ENCODE data around the gene OGG1.
A peak's percentile ranks its signal among the peaks of the same experiment; 100 is the strongest.

The OGG1 gene

DNA sequence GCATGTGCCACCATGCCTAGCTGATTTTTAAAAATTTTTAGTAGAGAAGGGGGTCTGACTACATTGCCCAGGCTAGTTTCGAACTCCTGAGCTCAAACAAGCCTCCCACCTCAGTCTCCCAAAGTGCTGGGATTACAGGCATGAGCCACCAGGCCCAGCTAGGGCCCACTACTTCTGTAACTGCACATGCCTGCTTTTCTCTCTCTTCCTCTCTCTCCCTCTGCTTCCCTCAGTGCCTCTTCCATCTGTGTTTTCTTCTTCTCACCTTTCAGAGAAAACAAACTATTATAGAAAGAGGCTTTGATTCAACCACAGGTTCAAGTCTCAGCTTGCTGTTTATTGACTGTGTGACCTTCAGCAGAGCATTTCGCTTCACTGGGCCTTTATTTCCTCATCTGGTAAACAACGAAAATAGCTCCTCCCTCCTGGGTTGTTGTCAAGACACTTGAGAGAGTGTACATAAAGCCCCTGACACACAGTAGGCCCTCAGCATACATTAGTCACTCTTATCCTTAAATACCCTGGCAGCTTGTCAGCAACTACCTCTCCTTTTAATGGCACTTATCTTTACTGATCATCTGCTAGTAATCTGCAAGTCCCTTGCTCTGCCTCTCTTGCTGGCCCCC lies 32.3 kb downstream of the OGG1 start:
- H3K4me3 ChIP-seq (ENCODE audit: low read length) = no peak overlapping the region
- peak; percentile 72 for DNase-seq (ENCODE audit: low read depth)

DNA sequence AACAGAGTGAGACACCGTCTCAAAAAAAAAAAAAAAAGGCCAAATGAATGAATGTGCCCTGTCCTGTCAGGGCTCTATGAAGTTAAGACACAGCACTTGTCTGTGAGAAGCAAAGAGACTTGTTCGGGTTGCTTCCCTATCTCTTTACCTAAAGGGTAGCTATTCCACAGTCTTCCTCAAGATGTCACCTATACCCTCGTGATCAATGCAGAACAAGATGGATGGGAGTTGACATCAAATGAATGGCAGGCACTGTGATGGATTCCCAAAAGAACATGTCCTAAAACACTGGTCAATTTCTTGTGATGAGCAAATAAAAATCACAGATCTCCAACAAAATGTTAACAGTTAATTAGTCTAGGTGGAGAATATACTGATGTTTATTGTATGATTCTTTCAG lies 33.0 kb downstream of the OGG1 start:
- TF ChIP-seq, protein P1, sequence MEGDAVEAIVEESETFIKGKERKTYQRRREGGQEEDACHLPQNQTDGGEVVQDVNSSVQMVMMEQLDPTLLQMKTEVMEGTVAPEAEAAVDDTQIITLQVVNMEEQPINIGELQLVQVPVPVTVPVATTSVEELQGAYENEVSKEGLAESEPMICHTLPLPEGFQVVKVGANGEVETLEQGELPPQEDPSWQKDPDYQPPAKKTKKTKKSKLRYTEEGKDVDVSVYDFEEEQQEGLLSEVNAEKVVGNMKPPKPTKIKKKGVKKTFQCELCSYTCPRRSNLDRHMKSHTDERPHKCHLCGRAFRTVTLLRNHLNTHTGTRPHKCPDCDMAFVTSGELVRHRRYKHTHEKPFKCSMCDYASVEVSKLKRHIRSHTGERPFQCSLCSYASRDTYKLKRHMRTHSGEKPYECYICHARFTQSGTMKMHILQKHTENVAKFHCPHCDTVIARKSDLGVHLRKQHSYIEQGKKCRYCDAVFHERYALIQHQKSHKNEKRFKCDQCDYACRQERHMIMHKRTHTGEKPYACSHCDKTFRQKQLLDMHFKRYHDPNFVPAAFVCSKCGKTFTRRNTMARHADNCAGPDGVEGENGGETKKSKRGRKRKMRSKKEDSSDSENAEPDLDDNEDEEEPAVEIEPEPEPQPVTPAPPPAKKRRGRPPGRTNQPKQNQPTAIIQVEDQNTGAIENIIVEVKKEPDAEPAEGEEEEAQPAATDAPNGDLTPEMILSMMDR (IDR thresholded peaks at IDR 0.05; ENCODE audit: insufficient read depth, low read depth, low read length, missing control alignments) = peak; percentile 12
- no peak for DNase-seq (ENCODE audit: low read depth)
- H3K4me3 ChIP-seq (ENCODE audit: low read length) = no peak overlapping the region

More for the DNA sequence above, 32.3 kb downstream of the OGG1 start:
- TF ChIP-seq, protein P1 (IDR thresholded peaks at IDR 0.05; ENCODE audit: insufficient read depth, low read depth, low read length, missing control alignments) = no peak

DNA sequence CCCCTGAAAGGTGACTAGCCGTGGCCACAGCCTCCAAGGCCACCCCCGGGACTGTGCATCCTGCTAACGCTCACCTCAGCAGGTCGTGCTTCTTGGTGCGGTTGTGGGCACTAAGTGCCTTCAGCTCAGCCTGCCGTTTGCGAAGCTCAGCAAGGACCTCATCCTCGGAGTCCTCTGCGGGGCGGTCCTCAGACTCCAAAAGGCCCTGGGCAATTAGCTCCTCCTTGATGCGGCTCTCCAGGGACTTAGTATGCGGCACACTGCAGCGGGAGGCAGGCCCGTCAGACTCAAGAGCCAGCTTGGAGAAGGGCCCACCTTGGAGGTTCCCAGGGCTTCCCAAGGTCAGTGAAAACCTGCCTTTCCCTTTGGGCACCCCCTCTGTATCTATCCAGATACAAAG lies 34.2 kb downstream of the OGG1 start:
- DNase-seq (ENCODE audit: low read depth) = no peak
- TF ChIP-seq, protein P1 (IDR thresholded peaks at IDR 0.05; ENCODE audit: insufficient read depth, low read depth, low read length, missing control alignments) = no peak
- H3K4me3 ChIP-seq (ENCODE audit: low read length) = no peak overlapping the region

- TF ChIP-seq, protein P1 (IDR thresholded peaks at IDR 0.05; ENCODE audit: insufficient read depth, low read depth, low read length, missing control alignments) = no peak
- no peak for DNase-seq (ENCODE audit: low read depth)
These were observed 35.2 kb downstream of the OGG1 start for GRCh38 chr3:9784965-9785364.

DNA sequence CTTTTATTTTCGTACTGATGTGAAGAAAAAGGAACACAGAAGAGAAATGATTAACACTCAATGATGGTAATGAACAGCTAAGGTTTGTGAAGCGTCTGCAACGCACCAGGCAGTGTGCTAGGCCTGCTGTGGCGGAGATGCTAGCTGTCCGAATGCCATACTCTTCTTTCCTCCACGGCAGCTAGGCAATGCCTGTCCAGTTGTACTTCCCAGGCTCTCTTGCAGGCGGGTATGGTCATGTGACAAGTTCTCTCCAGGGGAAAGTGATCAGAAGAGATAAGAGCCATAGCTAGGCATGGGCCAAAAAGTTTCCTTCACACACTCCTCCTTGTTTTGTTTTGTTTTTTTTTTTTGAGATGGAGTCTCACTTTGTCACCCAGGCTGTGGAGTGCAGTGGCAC lies 35.9 kb downstream of the OGG1 start:
- no peak for DNase-seq (ENCODE audit: low read depth)
- TF ChIP-seq, protein P1 (IDR thresholded peaks at IDR 0.05; ENCODE audit: insufficient read depth, low read depth, low read length, missing control alignments) = no peak
- H3K4me3 ChIP-seq (ENCODE audit: low read length) = no peak overlapping the region

More at GRCh38 chr3:9784965-9785364, 35.2 kb downstream of the OGG1 start:
- no peak overlapping the region for H3K4me3 ChIP-seq (ENCODE audit: low read length)

DNA sequence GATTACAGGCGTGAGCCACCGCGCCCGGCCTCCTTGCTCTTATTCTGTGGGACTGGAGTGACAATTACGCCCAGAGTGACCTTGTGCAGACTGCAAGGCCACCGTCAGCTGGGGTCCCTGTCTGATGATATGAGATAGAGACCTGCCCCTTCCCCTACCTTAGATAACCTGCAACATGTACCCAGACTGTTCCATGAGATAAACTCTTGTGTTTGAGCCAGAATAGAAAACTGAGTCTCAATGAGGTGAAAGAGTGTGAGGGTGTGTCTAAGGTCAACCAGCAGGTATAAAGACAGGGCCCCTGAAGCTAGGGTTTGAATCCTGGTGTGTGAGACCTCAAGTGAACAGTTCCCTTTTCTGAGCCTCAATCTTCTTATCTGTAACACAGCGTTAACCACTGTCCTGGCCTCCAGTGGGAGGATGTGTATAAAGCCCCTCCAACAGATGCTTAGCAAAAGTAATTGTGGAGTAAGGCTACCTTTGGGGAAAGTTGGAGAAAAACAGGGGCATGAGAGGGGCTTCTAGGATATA lies 36.5 kb downstream of the OGG1 start:
- no peak for DNase-seq (ENCODE audit: low read depth)
- H3K4me3 ChIP-seq (ENCODE audit: low read length) = no peak overlapping the region
- TF ChIP-seq, protein P1 (IDR thresholded peaks at IDR 0.05; ENCODE audit: insufficient read depth, low read depth, low read length, missing control alignments) = no peak
